Upper lobe of left lung (tissue), 4 donors: ENCODE measurements around the gene AKT1.

Experiments
- POLR2AphosphoS5 ChIP-seq, 2 donors: sonication (generic); formaldehyde crosslinking; IDR thresholded peaks; one replicate each; pipeline ENCODE4 v1.5.1; 2017; ENCODE audit warnings: antibody characterized with exemption in 2 of 2
- TF ChIP-seq, protein P1 (sequence below), 6 experiments: fragments of 450-650 bp in 4 of 6; fragments of 200-600 bp in 2 of 6; sonication (generic) in 2 of 6; IDR thresholded peaks; one replicate each; pipeline ENCODE4 v1.5.1; 2016 to 2019; ENCODE audit warnings: antibody characterized with exemption in 6 of 6

GRCh38 chr14:104769324-104770071 is 26.1 kb downstream of the AKT1 start:
- TF ChIP-seq, protein P1, sequence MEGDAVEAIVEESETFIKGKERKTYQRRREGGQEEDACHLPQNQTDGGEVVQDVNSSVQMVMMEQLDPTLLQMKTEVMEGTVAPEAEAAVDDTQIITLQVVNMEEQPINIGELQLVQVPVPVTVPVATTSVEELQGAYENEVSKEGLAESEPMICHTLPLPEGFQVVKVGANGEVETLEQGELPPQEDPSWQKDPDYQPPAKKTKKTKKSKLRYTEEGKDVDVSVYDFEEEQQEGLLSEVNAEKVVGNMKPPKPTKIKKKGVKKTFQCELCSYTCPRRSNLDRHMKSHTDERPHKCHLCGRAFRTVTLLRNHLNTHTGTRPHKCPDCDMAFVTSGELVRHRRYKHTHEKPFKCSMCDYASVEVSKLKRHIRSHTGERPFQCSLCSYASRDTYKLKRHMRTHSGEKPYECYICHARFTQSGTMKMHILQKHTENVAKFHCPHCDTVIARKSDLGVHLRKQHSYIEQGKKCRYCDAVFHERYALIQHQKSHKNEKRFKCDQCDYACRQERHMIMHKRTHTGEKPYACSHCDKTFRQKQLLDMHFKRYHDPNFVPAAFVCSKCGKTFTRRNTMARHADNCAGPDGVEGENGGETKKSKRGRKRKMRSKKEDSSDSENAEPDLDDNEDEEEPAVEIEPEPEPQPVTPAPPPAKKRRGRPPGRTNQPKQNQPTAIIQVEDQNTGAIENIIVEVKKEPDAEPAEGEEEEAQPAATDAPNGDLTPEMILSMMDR (IDR thresholded peaks at IDR 0.05): no peak
- no peak for TF ChIP-seq POLR2AphosphoS5 (IDR thresholded peaks at IDR 0.05)
